Fibroblast of the aortic adventitia (primary cell): ENCODE measurements around the gene PLA2G2D. TPM values are rescaled to one million over a fixed set of nuclear protein-coding genes. Genes with fewer than 3 reads are reported as not detected.

ENCODE experiments used
- DNase-seq: peaks from one replicate; pipeline ENCODE4 v3.0.0-alpha.2; 2010; ENCODE audit warnings: low read depth
- H3K4me3 ChIP-seq: 2 replicates; pipeline ENCODE4 v1.5.1; 2011; ENCODE audit warnings: low read depth, mild to moderate bottlenecking, control low read depth, low read length, moderate library complexity
- total RNA-seq: library from RNA; depleted of rRNA; stranded (reverse); fragments of >200 nt; gene quantifications from 2 replicates; pipeline ENCODE4 v1.2.3, GENCODE V29; 2012; ENCODE audit warnings: low replicate concordance
- TF ChIP-seq, protein P1 (sequence below): IDR thresholded peaks from 2 replicates; pipeline ENCODE4 v1.5.1; 2011; ENCODE audit warnings: mild to moderate bottlenecking, low read length, control low read depth, inconsistent platforms; ENCODE audit not compliant: insufficient read depth

PLA2G2D gene
- total RNA-seq, 1 donor = not detected

DNA sequence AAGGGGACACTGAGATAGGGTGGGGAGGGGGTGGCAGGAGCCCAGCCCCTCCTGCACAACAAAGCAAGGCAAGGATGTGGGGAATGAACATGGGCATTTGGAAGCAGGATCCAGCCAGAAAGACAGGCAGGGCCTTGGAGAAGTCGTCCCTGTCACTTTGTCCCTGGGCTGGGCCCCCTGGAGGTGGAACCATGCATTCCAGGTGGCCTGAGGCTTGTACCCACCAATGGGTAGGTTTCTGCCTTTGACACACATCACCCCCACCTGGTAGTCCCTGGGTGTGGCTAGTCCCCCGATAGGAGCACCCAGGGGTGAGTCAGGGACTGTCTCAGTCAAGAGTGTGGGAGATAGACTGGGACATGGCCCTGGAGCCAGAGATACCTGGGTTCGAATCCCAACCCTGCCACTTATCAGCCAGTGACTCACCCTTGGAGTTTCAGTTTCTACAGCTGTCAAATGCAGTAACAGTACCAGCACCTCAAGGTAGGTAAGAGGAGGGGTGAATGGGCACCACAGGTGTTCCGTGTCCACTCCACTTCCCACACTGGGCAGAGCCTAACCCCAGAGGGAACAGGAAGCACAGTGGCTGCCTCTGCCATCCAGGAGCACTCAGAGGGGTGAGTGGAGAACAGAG is 10.0 kb downstream of the PLA2G2D start:
- DNase-seq = no peak
- TF ChIP-seq, protein P1, sequence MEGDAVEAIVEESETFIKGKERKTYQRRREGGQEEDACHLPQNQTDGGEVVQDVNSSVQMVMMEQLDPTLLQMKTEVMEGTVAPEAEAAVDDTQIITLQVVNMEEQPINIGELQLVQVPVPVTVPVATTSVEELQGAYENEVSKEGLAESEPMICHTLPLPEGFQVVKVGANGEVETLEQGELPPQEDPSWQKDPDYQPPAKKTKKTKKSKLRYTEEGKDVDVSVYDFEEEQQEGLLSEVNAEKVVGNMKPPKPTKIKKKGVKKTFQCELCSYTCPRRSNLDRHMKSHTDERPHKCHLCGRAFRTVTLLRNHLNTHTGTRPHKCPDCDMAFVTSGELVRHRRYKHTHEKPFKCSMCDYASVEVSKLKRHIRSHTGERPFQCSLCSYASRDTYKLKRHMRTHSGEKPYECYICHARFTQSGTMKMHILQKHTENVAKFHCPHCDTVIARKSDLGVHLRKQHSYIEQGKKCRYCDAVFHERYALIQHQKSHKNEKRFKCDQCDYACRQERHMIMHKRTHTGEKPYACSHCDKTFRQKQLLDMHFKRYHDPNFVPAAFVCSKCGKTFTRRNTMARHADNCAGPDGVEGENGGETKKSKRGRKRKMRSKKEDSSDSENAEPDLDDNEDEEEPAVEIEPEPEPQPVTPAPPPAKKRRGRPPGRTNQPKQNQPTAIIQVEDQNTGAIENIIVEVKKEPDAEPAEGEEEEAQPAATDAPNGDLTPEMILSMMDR = no peak
- no peak overlapping the region for H3K4me3 ChIP-seq

DNA sequence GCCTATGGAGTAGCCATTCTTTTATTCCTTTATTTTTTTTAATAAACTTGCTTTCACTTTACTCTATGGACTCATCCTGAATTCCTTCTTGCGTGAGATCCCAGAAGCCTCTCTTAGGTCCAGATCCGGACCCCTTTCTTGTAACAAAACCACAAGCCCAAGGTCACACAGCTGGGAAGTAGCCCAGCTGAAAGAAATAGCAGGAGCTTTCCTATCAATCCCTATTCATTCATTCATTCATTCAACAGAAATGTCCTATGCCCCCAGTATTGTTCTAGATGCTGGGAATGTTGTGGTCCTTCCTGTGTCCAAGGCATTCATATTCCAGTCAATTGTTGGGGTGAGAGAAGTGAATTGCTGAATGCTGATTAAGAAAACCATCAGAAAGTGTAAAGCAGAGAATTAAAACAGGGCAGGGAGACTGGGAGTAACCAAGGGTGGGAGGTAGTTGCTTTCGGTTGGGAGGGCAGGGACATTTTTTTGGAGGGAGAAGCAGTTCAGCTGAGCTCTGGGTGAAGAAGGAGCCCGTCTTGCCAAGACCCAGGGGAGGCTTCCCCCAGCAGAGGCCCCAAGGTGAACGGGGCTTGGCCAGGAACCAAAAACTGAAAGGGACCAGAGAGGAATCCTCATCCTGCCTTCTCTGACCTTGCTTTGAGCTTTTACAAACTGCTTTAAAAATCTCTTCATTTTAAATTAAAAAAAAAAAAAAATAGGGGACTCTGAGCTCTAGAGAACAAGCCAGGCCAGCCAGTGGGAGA is 10.8 kb downstream of the PLA2G2D start:
- H3K4me3 ChIP-seq = no peak overlapping the region
- TF ChIP-seq, protein P1 = no peak
- no peak for DNase-seq

DNA sequence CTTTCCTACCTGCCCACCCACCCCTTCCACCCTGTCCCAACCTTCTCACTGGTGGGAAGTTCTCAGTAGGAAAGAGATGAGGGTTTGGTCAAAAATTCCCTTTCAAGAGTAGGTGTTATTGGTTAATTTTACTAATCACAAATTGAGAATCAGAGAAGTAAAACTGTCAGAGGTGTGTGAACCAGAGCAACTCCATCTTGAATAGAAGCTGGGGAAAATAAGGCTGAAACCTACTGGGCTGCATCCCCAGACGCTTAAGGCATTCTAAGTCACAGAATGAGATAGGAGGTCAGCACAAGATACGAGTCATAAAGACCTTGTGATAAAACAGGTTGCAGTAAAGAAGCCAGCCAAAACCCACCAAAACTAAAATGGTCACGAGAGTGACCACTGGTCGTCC is 11.5 kb downstream of the PLA2G2D start:
- DNase-seq = no peak
- TF ChIP-seq, protein P1 = no peak

DNA sequence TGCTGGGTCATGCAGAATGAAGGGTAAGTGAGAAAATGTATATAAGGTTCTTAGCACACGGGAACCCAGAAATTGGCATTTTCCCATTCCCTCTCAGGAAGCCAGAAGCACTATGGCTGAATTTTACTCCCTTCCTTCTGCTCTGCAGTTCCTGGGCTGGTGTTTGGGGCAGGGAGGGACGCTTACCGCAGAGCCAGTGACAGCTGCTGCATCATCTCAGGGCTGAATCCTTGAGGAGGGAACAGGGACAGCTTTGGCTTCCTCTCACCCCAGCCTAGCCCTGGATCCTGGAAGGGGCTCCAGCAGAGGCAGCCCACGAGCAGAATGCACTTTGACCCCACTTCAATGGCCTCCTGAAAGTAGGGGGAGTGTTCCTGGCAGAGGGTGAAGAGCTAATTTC is 12.0 kb downstream of the PLA2G2D start:
- no peak for DNase-seq
- TF ChIP-seq, protein P1 = no peak

More for the DNA sequence above, 11.5 kb downstream of the PLA2G2D start:
- H3K4me3 ChIP-seq = no peak overlapping the region

DNA sequence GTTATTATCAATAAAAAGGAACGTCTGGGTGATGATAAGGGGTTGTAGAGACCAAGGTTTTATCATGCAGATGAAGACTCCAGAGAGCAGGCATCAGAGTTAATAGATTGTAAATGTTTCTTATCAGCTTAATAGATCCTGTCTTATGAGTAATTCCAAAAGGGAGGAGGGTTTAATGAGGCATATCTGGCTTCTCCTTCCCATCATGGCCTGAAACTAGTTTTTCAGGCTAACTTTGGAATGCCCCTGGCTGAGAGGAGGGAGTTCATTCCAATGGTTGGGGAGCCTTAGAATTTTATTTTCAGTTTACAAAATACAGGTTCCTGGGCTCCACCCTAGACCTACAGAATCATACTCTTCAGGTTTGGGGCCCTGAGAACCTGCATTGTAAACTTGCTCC is 13.5 kb downstream of the PLA2G2D start:
- no peak overlapping the region for H3K4me3 ChIP-seq
- TF ChIP-seq, protein P1 = no peak
- peak; percentile 52 for DNase-seq

More for the DNA sequence above, 12.0 kb downstream of the PLA2G2D start:
- H3K4me3 ChIP-seq = no peak overlapping the region

DNA sequence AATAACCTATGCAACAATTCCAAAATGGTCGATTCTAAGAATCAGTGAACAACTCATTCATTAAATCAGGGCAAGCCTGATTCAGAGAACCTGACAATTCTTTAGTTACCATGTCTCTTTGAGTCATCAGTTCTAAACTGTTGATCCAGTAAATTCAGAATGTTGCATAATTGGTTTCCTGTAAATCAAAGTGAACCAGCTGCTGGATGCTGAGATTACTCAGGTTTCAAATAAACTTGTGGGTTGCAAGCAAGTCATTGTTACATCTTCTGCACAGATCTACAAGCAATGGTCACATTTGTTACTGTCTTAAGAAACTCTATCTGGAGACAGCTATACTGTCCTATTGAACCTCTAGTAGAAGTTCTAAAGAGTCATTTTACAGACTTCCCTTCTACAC is 16.5 kb downstream of the PLA2G2D start:
- peak; percentile 77 for DNase-seq
- H3K4me3 ChIP-seq = no peak overlapping the region
- TF ChIP-seq, protein P1 = no peak
